ENCODE measurements around the gene KCNQ5. TPM values are rescaled to one million over a fixed set of nuclear protein-coding genes. Genes with fewer than 3 reads are reported as not detected.

KCNQ5 gene
- total RNA-seq, 1 donor from 2014 or later, result 1.7 TPM

- no peak for TF ChIP-seq CTCF (conservative IDR thresholded peaks at IDR 0.05; ENCODE audit: low read depth, low read length)
- no peak overlapping the region for H3K4me3 ChIP-seq (ENCODE audit: low read depth, low read length)
- no peak for DNase-seq (ENCODE audit: low read depth)
Observed at GRCh38 chr6:72869621-72870020, 247.8 kb downstream of the KCNQ5 start.

GRCh38 chr6:72873433-72873832, 251.6 kb downstream of the KCNQ5 start:
- TF ChIP-seq CTCF (conservative IDR thresholded peaks at IDR 0.05; ENCODE audit: low read depth, low read length), result no peak

GRCh38 chr6:72876256-72876655, 254.4 kb downstream of the KCNQ5 start:
- H3K4me3 ChIP-seq (ENCODE audit: low read depth, low read length), result no peak overlapping the region
- TF ChIP-seq CTCF (conservative IDR thresholded peaks at IDR 0.05; ENCODE audit: low read depth, low read length), result no peak
- no peak for DNase-seq (ENCODE audit: low read depth)

More at GRCh38 chr6:72873433-72873832, 251.6 kb downstream of the KCNQ5 start:
- no peak overlapping the region for H3K4me3 ChIP-seq (ENCODE audit: low read depth, low read length)
- DNase-seq (ENCODE audit: low read depth), result no peak

- H3K4me3 ChIP-seq (ENCODE audit: low read depth, low read length), result no peak overlapping the region
- no peak for DNase-seq (ENCODE audit: low read depth)
- TF ChIP-seq CTCF (conservative IDR thresholded peaks at IDR 0.05; ENCODE audit: low read depth, low read length), result no peak
Observed at GRCh38 chr6:72886170-72886569, 264.3 kb downstream of the KCNQ5 start.

DNA sequence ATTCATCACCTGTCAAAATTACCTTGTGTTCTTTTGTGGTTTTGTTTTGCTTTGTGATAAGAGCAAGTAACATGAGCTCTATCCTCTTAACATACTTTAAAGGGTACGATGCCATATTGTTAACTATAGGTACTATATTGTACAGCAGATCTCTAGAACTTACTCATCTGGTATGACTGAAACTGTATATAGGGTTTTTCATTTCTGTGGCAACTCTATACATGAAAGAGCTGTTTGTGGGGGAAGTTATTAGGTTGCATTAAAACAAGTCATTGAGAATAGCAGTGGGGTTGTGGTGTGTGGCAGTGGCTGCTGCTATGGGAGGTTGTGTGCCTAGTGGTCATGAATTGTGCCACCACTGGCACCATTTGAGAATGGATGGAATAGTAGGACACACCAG, 268.4 kb downstream of the KCNQ5 start:
- no peak overlapping the region for H3K4me3 ChIP-seq (ENCODE audit: low read depth, low read length)
- TF ChIP-seq CTCF (conservative IDR thresholded peaks at IDR 0.05; ENCODE audit: low read depth, low read length), result no peak
- no peak for DNase-seq (ENCODE audit: low read depth)

GRCh38 chr6:72890671-72891070, 268.8 kb downstream of the KCNQ5 start:
- TF ChIP-seq CTCF (conservative IDR thresholded peaks at IDR 0.05; ENCODE audit: low read depth, low read length), result no peak
- H3K4me3 ChIP-seq (ENCODE audit: low read depth, low read length), result no peak overlapping the region
- no peak for DNase-seq (ENCODE audit: low read depth)

DNA sequence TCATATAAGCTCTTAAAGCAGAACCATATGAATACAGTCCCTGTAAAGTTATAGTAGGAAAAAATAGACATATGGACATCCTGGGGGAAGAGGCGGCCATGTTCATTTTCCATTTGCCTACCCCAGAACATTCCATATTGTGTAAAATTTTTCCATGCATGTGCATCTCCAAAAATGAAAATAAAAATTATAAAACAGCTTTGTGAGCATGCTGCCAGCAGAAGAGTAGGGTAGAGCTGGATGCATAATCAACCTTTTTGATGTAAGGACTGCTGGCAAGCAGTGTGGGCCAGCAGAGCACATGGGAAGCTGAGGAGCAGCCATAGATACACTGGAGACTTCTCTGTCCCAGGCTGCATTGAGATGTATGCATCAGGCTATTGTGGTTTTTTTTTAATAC, 271.0 kb downstream of the KCNQ5 start:
- no peak for TF ChIP-seq CTCF (conservative IDR thresholded peaks at IDR 0.05; ENCODE audit: low read depth, low read length)
- H3K4me3 ChIP-seq (ENCODE audit: low read depth, low read length), result no peak overlapping the region
- DNase-seq (ENCODE audit: low read depth), result no peak

Data from epithelial cell of proximal tubule (primary cell).